GM10248 (cell line): ENCODE data around the gene OLA1.

ENCODE experiments used
- CTCF ChIA-PET: fragments of 300-600 bp; sonication (Branson Sonifier 250); formaldehyde crosslinking; extraction: SDS; loops from one replicate; lab custom pipeline; 2021; ENCODE audit warnings: antibody characterized with exemption; lab: Yijun Ruan, JAX
- POLR2A ChIA-PET: fragments of 350-650 bp; sonication (Branson Sonifier 250); formaldehyde crosslinking; extraction: SDS; loops from one replicate; lab custom pipeline; 2020; ENCODE audit warnings: antibody characterized with exemption; lab: Yijun Ruan, JAX
- DNase-seq: peaks from one replicate; pipeline ENCODE4 v3.0.0; 2012; ENCODE audit errors: extremely low spot score
- CTCF ChIP-seq: IDR thresholded peaks from 2 replicates; pipeline ENCODE4 v1.5.1; 2012; ENCODE audit warnings: mild to moderate bottlenecking, low read depth; ENCODE audit errors: extremely low read depth, missing control alignments, control extremely low read depth

OLA1 gene

GRCh38 chr2:174025271-174026121 is 222.8 kb downstream of the OLA1 start:
- no peak for TF ChIP-seq CTCF
- no peak for DNase-seq
- POLR2A ChIA-PET = no interaction called here
- CTCF ChIA-PET = interaction anchor here (0.9 to 1.5 kb wide), 6 partner anchors 8 to 34 kb away, joined by 3 to 4 read pairs (median 3); no protein-coding TSS in a partner anchor

GRCh38 chr2:174024524-174025270 is 223.6 kb downstream of the OLA1 start:
- no peak for TF ChIP-seq CTCF
- DNase-seq = no peak
- ChIA-PET POLR2A (no interaction called here), CTCF (interaction anchor here (0.9 to 1.4 kb wide), 6 partner anchors 9 to 33 kb away, joined by 3 to 4 read pairs (median 3); no protein-coding TSS in a partner anchor)

- POLR2A ChIA-PET = no interaction called here
- peak; percentile 48 for DNase-seq
- CTCF ChIA-PET = interaction anchor here (1.0 to 1.4 kb wide), 4 partner anchors 10 to 32 kb away, joined by 3 to 4 read pairs (median 3); no protein-coding TSS in a partner anchor
- no peak for TF ChIP-seq CTCF
These were observed 224.5 kb downstream of the OLA1 start for GRCh38 chr2:174023591-174024523.
